Right kidney (tissue), 1 donor: ENCODE data around the gene MFSD1.

Source experiments
- DNase-seq: peaks from one replicate; pipeline ENCODE4 v3.0.0-alpha.2; 2016

MFSD1 gene

DNA sequence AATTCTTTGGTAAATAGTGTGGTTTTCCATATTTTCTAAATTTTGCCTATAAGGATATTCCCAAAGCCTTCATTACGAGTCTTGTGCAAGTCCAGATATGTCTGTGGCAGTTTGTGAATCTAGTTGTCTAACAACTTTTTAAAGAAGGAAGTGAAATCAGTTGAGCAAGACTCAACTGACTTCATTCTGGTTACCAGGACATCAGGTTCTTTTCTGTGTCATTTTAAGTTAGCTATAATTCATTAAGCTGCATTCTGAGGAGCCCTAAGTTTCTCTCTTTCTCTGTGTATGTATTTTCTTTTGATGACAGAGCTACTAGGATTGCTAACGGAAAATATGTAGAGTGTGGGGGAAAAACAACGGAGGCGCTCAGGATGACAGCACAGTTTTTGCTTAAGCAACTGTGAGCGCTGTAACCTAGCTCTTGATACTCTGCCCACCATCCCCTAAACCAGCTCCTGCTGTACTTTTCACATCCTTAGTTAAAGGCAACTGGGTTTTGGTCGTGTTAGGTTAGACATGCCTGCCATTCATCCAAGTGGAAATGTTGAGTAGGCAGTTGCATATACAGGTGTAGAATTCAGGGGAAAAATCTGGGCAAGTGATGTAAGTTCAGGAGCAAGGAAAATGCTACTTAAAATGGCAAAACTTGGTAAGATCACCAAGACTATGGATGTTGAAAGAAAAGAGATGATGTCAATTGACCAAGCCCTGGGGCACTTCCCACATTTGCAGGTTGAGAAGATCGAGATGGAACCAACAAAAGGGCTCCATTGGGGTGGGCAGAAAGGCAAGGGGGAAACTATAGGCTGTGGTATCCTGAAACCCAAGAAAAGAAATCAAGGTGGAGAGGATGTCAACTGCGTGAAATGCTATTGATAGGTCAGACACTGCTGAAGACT lies 9.2 kb downstream of the MFSD1 start:
- DNase-seq: no peak

DNA sequence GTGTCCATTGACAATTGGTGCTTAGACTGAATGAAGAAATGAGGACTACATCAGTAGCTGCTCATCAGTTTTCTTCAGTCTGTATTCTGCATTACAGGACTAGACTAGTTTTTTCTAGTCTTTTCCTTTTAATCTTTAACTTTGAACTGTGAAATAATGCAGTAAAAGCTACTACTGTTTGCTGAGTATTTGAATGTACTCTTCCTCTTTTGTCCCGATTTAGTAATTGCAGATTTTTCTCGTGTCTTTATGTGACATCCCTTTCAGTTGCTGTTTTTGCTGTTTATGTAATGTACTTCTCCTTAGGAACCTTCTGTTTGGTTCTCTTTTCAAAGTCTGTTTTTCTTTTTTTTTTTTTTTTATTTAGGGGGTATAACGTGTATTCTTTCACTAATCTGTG lies 17.4 kb downstream of the MFSD1 start:
- DNase-seq: no peak

- no peak for DNase-seq
Measured at GRCh38 chr3:158820521-158820920, 18.7 kb downstream of the MFSD1 start.

- no peak for DNase-seq
Measured at GRCh38 chr3:158821847-158822246, 20.0 kb downstream of the MFSD1 start.

- DNase-seq: no peak
Measured at GRCh38 chr3:158823426-158823825, 21.6 kb downstream of the MFSD1 start.

- no peak for DNase-seq
Measured at GRCh38 chr3:158827773-158828172, 25.9 kb downstream of the MFSD1 start.

DNA sequence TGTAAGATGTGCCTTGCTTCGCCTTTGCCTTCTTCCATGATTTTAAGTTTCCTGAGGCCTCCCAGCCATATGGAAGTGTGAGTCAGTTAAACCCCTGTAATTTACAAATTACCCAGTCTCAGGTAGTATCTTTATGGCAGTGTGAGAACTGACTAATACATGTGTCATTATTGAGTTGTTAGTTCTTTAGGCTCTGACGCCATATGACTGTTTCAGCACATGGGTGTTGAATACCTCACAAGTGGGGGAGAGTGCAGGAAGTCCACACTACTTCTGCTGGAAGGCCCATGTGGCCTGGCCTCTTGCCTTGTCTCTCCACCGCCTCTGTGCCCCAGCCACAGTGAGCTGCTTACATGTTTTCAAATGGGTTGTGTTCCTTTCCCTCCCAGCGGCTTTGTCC lies 28.5 kb downstream of the MFSD1 start:
- no peak for DNase-seq

- DNase-seq: no peak
Measured at GRCh38 chr3:158831861-158832260, 30.0 kb downstream of the MFSD1 start.

GRCh38 chr3:158835631-158836030 lies 33.8 kb downstream of the MFSD1 start:
- DNase-seq: no peak

DNA sequence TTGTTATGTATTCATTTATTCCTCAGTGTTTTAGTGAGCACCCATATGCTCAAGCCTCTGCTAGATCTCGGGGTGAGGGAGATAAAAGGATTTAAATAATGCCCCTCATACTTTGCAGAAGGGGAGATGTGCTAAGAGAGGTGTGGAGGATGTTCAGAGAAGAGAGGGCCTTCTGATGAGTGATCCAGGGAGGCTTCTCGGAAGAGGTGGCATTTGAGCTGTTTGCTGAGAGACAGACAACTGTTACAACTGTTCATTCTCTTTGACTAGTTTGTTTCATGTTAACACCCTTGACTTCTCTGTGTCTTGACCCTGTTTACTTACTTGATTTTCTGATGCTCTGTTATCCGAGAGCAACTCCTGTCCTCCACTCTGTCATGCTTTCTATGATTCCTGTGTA lies 34.5 kb downstream of the MFSD1 start:
- DNase-seq: no peak

DNA sequence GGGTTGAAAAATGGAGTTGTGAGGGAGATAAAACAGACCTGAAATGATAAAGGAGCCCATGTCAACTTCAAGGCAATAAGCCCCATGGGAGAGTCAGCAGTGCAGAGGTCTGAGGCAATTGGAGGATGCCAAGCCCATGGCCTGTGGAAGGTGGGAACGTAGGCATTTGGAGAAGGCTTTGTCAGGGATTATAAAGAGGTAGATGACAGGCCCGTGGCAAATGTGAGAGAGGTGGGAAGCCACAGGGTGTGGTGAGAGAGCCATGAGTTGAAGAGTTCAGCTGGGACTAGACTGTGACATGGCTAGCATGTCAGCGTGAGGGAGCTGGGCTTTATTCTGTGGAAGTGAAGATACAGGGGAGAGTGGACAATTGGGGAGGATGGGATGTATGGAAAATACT lies 35.4 kb downstream of the MFSD1 start:
- DNase-seq: no peak

DNA sequence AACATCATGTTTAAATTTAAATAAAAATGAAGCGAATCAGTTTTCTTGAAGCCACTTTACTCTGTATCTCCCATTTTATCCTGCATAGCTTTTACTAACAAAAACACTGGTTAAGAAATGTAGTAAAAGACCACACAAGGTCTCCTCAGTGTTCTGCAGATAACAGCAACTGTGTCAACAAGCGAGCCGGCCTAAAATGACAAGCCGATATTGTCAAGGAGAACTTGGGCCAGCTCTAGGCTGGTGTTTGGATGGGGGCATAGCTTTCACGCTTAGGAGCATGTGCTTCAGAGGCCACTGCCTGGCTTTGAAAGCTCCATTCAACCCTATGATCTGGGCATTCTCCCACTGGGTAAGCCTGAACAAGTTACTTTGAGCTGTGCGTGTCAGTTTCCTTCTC lies 38.1 kb downstream of the MFSD1 start:
- no peak for DNase-seq

- no peak for DNase-seq
Measured at GRCh38 chr3:158841387-158841786, 39.5 kb downstream of the MFSD1 start.

DNA sequence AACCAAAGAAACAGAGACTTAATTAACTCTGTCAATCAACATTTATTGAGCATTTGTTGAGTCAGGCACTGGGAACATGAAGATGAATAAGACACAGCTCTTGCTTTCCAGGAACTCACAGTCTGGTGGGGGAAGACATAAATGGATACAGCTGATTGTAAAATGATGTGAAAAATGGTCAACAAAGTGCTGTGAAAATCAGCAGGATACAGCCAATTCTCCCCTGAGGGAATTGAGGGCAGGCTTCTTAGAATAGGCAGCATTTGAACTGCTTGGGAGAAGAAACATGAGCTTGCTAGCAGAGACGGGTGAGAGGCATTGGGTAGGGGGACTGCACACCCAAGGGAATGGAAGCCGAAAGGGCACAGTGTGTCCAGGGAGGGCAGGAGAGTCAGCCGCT lies 41.1 kb downstream of the MFSD1 start:
- DNase-seq: no peak

DNA sequence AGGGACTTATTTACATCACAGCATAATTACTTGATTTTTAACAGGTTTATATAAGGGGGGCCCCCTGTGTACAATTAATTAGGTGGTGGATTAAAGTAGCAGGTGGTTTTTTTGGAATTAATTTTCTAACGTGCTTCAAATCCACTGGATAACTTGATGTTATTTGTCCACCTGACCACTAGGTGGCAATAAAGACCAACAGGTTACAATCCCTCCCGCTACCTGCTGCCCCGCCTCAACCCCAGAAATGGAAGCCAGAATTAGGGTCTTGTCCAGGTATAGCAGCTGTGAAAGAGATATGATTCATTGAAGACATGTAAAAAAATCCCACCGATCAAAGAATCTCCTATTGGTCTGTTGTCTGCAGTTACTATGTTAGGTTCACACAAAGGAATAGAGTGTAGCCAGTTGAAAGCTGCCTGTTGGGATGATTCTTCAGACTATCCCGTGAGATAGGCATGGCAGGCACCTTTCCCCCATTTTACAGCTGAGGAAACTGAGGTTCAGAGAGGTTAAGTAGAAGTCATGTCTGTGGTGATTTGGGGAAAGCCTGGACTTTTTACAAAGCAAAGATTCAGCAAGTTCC lies 44.0 kb downstream of the MFSD1 start:
- peak; percentile 32 for DNase-seq

- no peak for DNase-seq
Measured at GRCh38 chr3:158846803-158847451, 45.1 kb downstream of the MFSD1 start.

- DNase-seq: no peak
Measured at GRCh38 chr3:158847452-158847821, 45.6 kb downstream of the MFSD1 start.

- DNase-seq: no peak
Measured at GRCh38 chr3:158847885-158848284, 46.0 kb downstream of the MFSD1 start.

DNA sequence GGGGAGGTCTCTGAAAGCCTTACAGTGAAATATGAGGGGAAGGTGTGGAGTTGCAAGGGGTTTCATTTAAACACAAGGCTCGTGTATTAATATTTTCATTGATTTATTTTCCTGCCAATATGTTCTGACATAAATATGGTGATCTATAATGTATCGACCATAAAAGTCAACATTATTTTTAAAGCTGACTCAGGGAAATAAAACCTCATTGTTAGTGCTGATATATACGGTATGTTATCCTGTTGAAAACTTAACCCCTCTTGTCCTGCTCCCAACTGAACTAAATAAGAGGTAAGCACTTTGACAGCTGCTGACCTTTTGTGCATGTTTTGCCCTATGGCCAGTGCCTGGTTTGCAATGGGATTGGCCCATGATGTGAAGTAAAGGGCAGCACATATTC lies 47.9 kb downstream of the MFSD1 start:
- DNase-seq: no peak

GRCh38 chr3:158859362-158859761 lies 57.5 kb downstream of the MFSD1 start:
- DNase-seq: no peak

DNA sequence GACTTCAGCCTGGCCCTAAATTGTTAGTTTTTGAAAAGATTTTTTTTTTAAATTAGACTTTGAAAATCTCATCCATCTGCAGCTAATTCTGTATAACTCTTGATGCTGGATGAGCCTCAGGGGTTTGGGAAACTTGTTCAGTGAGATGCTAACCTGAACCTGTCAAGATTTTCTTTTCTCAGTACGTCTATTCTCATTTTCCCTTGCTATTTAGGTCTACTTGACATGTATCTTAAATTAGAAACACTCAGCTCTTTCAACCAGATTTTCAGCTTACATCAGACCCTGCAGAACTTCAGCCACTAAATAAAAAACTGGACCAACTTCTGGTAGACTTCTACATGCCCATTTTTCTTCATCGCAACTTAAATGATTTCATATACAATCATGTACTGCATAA lies 61.4 kb downstream of the MFSD1 start:
- DNase-seq: no peak

DNA sequence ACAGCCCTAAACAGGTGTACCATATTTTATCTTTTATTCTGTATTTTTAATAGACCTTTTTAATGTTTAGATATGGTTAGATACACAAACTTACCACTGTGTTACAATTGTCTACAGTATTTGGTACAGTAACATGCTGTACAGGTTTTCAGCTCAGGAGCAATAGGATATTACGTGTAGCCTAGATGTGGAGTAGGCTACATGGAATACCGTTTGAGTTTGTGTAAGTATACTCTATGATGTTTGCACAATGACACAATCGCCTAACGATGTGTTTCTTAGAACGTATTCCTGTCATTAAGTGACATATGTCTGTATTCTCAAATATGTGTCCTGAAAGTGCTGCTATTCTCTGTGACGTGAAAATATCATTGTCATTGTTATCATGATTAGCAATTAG lies 62.6 kb downstream of the MFSD1 start:
- DNase-seq: no peak

- no peak for DNase-seq
Measured at GRCh38 chr3:158875700-158876099, 73.8 kb downstream of the MFSD1 start.
